Kidney (tissue), 14 donors: ENCODE results near the gene MTOR. TPM values are rescaled to one million over a fixed set of nuclear protein-coding genes. Genes with fewer than 3 reads are reported as not detected.
"Not testable (repeated sequence)": the region's sequence is repeated elsewhere in the genome, so short reads cannot be mapped to it uniquely, and the experiment has no call there.

Experiments
- DNase-seq, 5 donors: peaks; one replicate each; pipeline ENCODE4 v3.0.0-alpha.2; 2013 to 2020
- FAIRE-seq: peaks from 2 replicates; lab custom pipeline; 2012; peaks lifted over from hg19 to GRCh38; lab: Jason Lieb, UNC
- H3K27ac ChIP-seq, 2 donors: one replicate each; pipeline ENCODE4 v1.7.0; 2013; ENCODE audit warnings: low read depth in 2 of 2, low read length in 2 of 2, inconsistent platforms in 1 of 2
- H3K27me3 ChIP-seq: one replicate; pipeline ENCODE4 v1.7.1; 2013; ENCODE audit warnings: low read length, inconsistent platforms; ENCODE audit not compliant: control insufficient read depth, insufficient read depth
- H3K36me3 ChIP-seq, 3 donors: one replicate each; pipeline versions ENCODE4 v1.7.0 to v1.7.1; 2013; ENCODE audit warnings: low read length in 3 of 3, control low read depth in 1 of 3, inconsistent platforms in 1 of 3; ENCODE audit not compliant: insufficient read depth in 3 of 3, control insufficient read depth in 2 of 3
- H3K4me1 ChIP-seq, 3 donors: one replicate each; pipeline versions ENCODE4 v1.7.0 to v1.7.1; 2013; ENCODE audit warnings: low read length in 3 of 3, inconsistent platforms in 1 of 3, low read depth in 1 of 3; ENCODE audit not compliant: control insufficient read depth in 2 of 3, insufficient read depth in 2 of 3
- H3K4me3 ChIP-seq, 3 donors: one replicate each; pipeline versions ENCODE4 v1.7.0 to v1.8.1; 2013; ENCODE audit warnings: low read length in 3 of 3, control low read depth in 1 of 3, inconsistent platforms in 1 of 3
- H3K9ac ChIP-seq, 3 donors: one replicate each; pipeline versions ENCODE4 v1.7.0 to v1.7.1; 2013; ENCODE audit warnings: low read length in 3 of 3, control low read depth in 1 of 3, inconsistent platforms in 1 of 3
- H3K9me3 ChIP-seq, 3 donors: one replicate each; pipeline versions ENCODE4 v1.7.0 to v1.7.1; 2013; ENCODE audit warnings: low read length in 3 of 3, control low read depth in 1 of 3, inconsistent platforms in 1 of 3; ENCODE audit not compliant: control insufficient read depth in 2 of 3, insufficient read depth in 1 of 3
- intact Hi-C: fragments of 100-400 bp; cut with DNase I; formaldehyde crosslinking; loops from one replicate; pipeline ENCODE4 v1.11.1; 2022
- polyA plus RNA-seq: library from polyadenylated mRNA; stranded (reverse); fragments of 350-450 nt; fragmentation: Illumina TruSeq; extraction: RNeasy Lipid Tissue Mini Kit (QIAGEN cat#74804); gene quantifications from one replicate; pipeline ENCODE4 v1.2.3, GENCODE V29; 2014; ENCODE audit warnings: low read depth, low replicate concordance; ENCODE audit not compliant: insufficient read depth
- total RNA-seq: library from RNA; stranded (reverse); fragmentation: NEBNext Ultra II Directional; extraction: Animal tissue kit (Norgen Biotek cat#: 25700); gene quantifications from one replicate; pipeline ENCODE4 v1.2.1, GENCODE V29; 2021
- TF ChIP-seq, protein P1 (sequence below): IDR thresholded peaks from 3 replicates; pipeline ENCODE4 v1.5.1; 2012; ENCODE audit warnings: mild to moderate bottlenecking, moderate library complexity, borderline replicate concordance; ENCODE audit not compliant: insufficient read depth; ENCODE audit errors: extremely low read depth
- donor health status: control.
- donor health status: control.
- donor health status: control.
- donor health status: control.
- donor health status: control.
- donor health status: DM: yes; HTN: yes; CAD: no.
- donor health status: Normal renal cell carcinoma (clear cell type).

MTOR gene
- total and polyA plus RNA-seq, 2 donors from 2014 or later = 16.0 to 36.8 TPM

DNA sequence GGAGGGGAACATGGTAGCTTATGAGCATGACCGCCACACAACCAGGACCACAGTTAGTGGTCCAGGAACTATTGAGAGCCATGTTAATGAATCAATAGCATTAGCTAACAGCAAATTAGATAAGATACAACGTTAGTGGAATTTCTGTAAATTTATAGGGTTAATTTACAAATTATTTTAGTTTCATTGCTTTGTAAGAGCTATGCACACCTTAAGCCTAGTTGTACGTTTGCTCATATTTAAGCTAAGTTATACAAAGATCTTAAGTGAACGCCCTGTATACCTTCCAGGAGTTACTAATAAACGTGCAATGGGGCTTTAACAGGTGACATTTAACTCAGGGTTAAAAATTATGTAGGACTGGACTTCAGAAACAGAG is 163.4 kb downstream of the MTOR start:
- Histone ChIP-seq H3K9ac (peak overlapping the region; percentile 41 to 87 (median 58)), H3K4me3 (peak overlapping the region; percentile 73 to 96 (median 85)), H3K9me3 (no peaks in the 10 kb centered on the region), H3K36me3 (peaks cover 0 to 9% (median 4%) of the 10 kb centered on the region in 3 donors), H3K27me3 (no peaks in the 10 kb centered on the region), H3K27ac (no peak overlapping the region), H3K4me1 (peaks cover 0 to 8% (median 5%) of the 10 kb centered on the region in 3 donors)
- TF ChIP-seq, protein P1, sequence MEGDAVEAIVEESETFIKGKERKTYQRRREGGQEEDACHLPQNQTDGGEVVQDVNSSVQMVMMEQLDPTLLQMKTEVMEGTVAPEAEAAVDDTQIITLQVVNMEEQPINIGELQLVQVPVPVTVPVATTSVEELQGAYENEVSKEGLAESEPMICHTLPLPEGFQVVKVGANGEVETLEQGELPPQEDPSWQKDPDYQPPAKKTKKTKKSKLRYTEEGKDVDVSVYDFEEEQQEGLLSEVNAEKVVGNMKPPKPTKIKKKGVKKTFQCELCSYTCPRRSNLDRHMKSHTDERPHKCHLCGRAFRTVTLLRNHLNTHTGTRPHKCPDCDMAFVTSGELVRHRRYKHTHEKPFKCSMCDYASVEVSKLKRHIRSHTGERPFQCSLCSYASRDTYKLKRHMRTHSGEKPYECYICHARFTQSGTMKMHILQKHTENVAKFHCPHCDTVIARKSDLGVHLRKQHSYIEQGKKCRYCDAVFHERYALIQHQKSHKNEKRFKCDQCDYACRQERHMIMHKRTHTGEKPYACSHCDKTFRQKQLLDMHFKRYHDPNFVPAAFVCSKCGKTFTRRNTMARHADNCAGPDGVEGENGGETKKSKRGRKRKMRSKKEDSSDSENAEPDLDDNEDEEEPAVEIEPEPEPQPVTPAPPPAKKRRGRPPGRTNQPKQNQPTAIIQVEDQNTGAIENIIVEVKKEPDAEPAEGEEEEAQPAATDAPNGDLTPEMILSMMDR = no peak
- intact Hi-C loops = no loop called here
- no peak for FAIRE-seq
- no peak for DNase-seq

DNA sequence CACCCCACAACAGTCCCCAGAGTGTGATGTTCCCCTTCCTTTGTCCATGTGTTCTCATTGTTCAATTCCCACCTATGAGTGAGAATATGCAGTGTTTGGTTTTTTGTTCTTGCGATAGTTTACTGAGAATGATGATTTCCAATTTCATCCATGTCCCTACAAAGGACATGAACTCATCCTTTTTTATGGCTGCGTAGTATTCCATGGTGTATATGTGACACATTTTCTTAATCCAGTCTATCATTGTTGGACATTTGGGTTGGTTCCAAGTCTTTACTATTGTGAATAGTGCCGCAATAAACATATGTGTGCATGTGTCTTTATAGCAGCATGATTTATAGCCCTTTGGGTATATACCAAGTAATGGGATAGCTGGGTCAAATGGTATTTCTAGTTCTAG is 178.6 kb downstream of the MTOR start:
- FAIRE-seq, H3K9ac ChIP-seq, H3K9me3 ChIP-seq, H3K4me3 ChIP-seq, H3K4me1 ChIP-seq, DNase-seq, intact Hi-C loops, H3K27ac ChIP-seq, H3K27me3 ChIP-seq: not testable (repeated sequence)
- peaks cover 16 to 54% (median 40%) of the 10 kb centered on the region in 3 donors for H3K36me3 ChIP-seq

DNA sequence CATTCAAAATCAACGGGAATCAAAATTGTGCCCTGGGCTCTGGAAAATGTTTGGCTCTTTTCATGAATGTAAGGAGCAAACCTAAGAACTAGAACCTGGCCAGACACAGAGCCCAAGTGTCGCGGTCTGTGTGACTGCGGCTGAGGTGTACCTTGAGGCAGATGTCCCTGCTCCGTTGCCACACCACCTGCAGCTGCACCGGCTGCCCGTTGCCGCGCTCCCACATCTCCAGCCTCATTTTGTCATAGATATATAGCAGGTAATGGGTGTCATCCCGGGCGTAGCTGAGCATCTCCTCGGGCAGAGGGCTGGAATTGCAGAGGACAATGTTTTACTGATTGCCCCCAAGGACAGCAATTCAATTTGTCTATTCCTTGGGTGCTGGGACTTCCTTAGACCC is 181.4 kb downstream of the MTOR start:
- Histone ChIP-seq H3K9me3 (no peaks in the 10 kb centered on the region), H3K4me1 (no peaks in the 10 kb centered on the region), H3K9ac (no peak overlapping the region), H3K27ac (no peak overlapping the region), H3K36me3 (peaks cover 6 to 54% (median 37%) of the 10 kb centered on the region in 3 donors), H3K4me3 (no peak overlapping the region), H3K27me3 (no peaks in the 10 kb centered on the region)
- FAIRE-seq (no peak), DNase-seq (peak in 1 of 5 donors; percentile 49)
- TF ChIP-seq, protein P1 = no peak
- intact Hi-C loops = no loop called here

DNA sequence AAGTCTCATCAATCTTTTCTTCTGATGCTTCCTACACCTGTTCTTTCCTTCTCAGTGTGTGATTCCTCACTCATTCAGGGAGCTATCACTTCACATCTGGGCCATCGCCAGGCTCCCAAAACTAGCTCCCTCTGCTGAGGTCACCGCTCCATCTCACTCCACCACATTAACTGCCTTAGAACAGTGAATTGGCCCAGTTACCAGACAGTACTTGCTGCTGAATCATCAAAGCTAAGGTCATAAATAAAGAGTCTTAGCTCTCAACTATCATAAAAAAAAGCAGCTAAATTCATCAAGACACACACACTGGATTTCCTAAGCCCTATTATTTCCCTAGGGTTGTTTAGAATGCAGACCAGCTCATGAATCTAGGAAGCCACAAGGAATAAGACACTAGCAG is 183.7 kb downstream of the MTOR start:
- peak in 1 of 5 donors; percentile 46 for DNase-seq

DNA sequence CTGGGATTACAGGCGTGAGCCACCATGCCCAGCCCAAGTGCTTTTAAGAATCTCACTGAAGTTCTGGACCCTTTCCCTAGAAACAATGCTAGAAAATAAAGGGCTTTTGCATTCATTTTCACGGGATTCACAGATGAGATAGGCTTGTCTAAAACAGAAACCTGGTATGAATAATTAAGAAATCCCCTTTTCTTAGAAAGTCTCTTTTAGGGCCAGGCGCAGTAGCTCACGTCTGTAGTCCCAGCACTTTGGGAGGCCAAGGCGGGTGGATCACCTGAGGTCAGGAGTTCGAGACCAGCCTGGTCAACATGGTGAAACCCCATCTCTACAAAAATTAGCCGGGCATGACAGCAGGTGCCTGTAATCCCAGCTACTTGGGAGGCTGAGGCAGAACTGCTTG is 189.0 kb downstream of the MTOR start:
- H3K27ac ChIP-seq, H3K4me1 ChIP-seq, H3K9ac ChIP-seq, H3K9me3 ChIP-seq, FAIRE-seq, DNase-seq, H3K4me3 ChIP-seq, H3K27me3 ChIP-seq, intact Hi-C loops: not testable (repeated sequence)
- peaks cover 11 to 70% (median 50%) of the 10 kb centered on the region in 3 donors for H3K36me3 ChIP-seq

More for the DNA sequence above, 183.7 kb downstream of the MTOR start:
- H3K4me1 ChIP-seq = no peaks in the 10 kb centered on the region
- intact Hi-C loops = no loop called here
- peaks cover 12 to 69% (median 47%) of the 10 kb centered on the region in 3 donors for H3K36me3 ChIP-seq
- TF ChIP-seq, protein P1 = no peak
- H3K27ac ChIP-seq = no peak overlapping the region
- no peaks in the 10 kb centered on the region for H3K27me3 ChIP-seq
- no peaks in the 10 kb centered on the region for H3K9me3 ChIP-seq
- H3K4me3 ChIP-seq = no peak overlapping the region
- no peak overlapping the region for H3K9ac ChIP-seq
- FAIRE-seq = no peak
